GM12801 (cell line): ENCODE measurements around the gene GPR162.

Experiments used
- CTCF ChIP-seq: IDR thresholded peaks from one replicate; pipeline ENCODE4 v1.5.1; 2011; ENCODE audit warnings: control low read depth; ENCODE audit not compliant: insufficient read length; ENCODE audit errors: extremely low read depth

GPR162 gene

GRCh38 chr12:6866920-6867412 is 45.3 kb downstream of the GPR162 start:
- no peak for TF ChIP-seq CTCF

- TF ChIP-seq CTCF, result no peak
These were observed 46.0 kb downstream of the GPR162 start, which contains the start of gene TPI1 for GRCh38 chr12:6867413-6868210. TSS of gene TPI1 (plus strand) at chr12:6867531. CDS start at chr12:6867567, 36 bp downstream.

- no peak for TF ChIP-seq CTCF
These were observed 46.8 kb downstream of the GPR162 start for GRCh38 chr12:6868211-6869048.

GRCh38 chr12:6869049-6870021 is 47.7 kb downstream of the GPR162 start:
- peak; percentile 63 for TF ChIP-seq CTCF

- no peak for TF ChIP-seq CTCF
These were observed 49.7 kb downstream of the GPR162 start for GRCh38 chr12:6871052-6871957.
